MM.1S (cell line): ENCODE measurements around the gene GNB1.

ENCODE experiments used
- CTCF ChIP-seq: fragments of 300-600 bp; sonication (generic); IDR thresholded peaks from 2 replicates; pipeline ENCODE4 v1.5.1; 2016; ENCODE audit warnings: antibody characterized with exemption, low read length, mixed read lengths
- EZH2phosphoT487 ChIP-seq: fragments of 300-600 bp; sonication (generic); IDR thresholded peaks from 2 replicates; pipeline ENCODE4 v1.6.1; 2018; ENCODE audit warnings: antibody characterized with exemption, low read length

- TF ChIP-seq CTCF: no peak
- no peak for TF ChIP-seq EZH2phosphoT487
Measured at GRCh38 chr1:1827089-1827848, 63.6 kb downstream of the GNB1 start.
